Kidney (tissue), 14 donors: ENCODE measurements around the gene DIS3L2. TPM values are rescaled to one million over a fixed set of nuclear protein-coding genes. Genes with fewer than 3 reads are reported as not detected.

Experiments used
- DNase-seq, 5 donors: peaks; one replicate each; pipeline ENCODE4 v3.0.0-alpha.2; 2013 to 2020
- FAIRE-seq: peaks from 2 replicates; lab custom pipeline; 2012; peaks lifted over from hg19 to GRCh38; lab: Jason Lieb, UNC
- H3K27ac ChIP-seq, 2 donors: one replicate each; pipeline ENCODE4 v1.7.0; 2013; ENCODE audit warnings: low read depth in 2 of 2, low read length in 2 of 2, inconsistent platforms in 1 of 2
- H3K27me3 ChIP-seq: one replicate; pipeline ENCODE4 v1.7.1; 2013; ENCODE audit warnings: low read length, inconsistent platforms; ENCODE audit not compliant: control insufficient read depth, insufficient read depth
- H3K36me3 ChIP-seq, 3 donors: one replicate each; pipeline versions ENCODE4 v1.7.0 to v1.7.1; 2013; ENCODE audit warnings: low read length in 3 of 3, control low read depth in 1 of 3, inconsistent platforms in 1 of 3; ENCODE audit not compliant: insufficient read depth in 3 of 3, control insufficient read depth in 2 of 3
- H3K4me1 ChIP-seq, 3 donors: one replicate each; pipeline versions ENCODE4 v1.7.0 to v1.7.1; 2013; ENCODE audit warnings: low read length in 3 of 3, inconsistent platforms in 1 of 3, low read depth in 1 of 3; ENCODE audit not compliant: control insufficient read depth in 2 of 3, insufficient read depth in 2 of 3
- H3K4me3 ChIP-seq, 3 donors: one replicate each; pipeline versions ENCODE4 v1.7.0 to v1.8.1; 2013; ENCODE audit warnings: low read length in 3 of 3, control low read depth in 1 of 3, inconsistent platforms in 1 of 3
- H3K9ac ChIP-seq, 3 donors: one replicate each; pipeline versions ENCODE4 v1.7.0 to v1.7.1; 2013; ENCODE audit warnings: low read length in 3 of 3, control low read depth in 1 of 3, inconsistent platforms in 1 of 3
- H3K9me3 ChIP-seq, 3 donors: one replicate each; pipeline versions ENCODE4 v1.7.0 to v1.7.1; 2013; ENCODE audit warnings: low read length in 3 of 3, control low read depth in 1 of 3, inconsistent platforms in 1 of 3; ENCODE audit not compliant: control insufficient read depth in 2 of 3, insufficient read depth in 1 of 3
- CTCF ChIP-seq: IDR thresholded peaks from 3 replicates; pipeline ENCODE4 v1.5.1; 2012; ENCODE audit warnings: mild to moderate bottlenecking, moderate library complexity, borderline replicate concordance; ENCODE audit not compliant: insufficient read depth; ENCODE audit errors: extremely low read depth
- intact Hi-C: fragments of 100-400 bp; cut with DNase I; formaldehyde crosslinking; loops from one replicate; pipeline ENCODE4 v1.11.1; 2022
- polyA plus RNA-seq: library from polyadenylated mRNA; stranded (reverse); fragments of 350-450 nt; fragmentation: Illumina TruSeq; extraction: RNeasy Lipid Tissue Mini Kit (QIAGEN cat#74804); gene quantifications from one replicate; pipeline ENCODE4 v1.2.3, GENCODE V29; 2014; ENCODE audit warnings: low read depth, low replicate concordance; ENCODE audit not compliant: insufficient read depth
- total RNA-seq: library from RNA; stranded (reverse); fragmentation: NEBNext Ultra II Directional; extraction: Animal tissue kit (Norgen Biotek cat#: 25700); gene quantifications from one replicate; pipeline ENCODE4 v1.2.1, GENCODE V29; 2021
- donor health status: control.
- donor health status: control.
- donor health status: control.
- donor health status: control.
- donor health status: control.
- donor health status: DM: yes; HTN: yes; CAD: no.
- donor health status: Normal renal cell carcinoma (clear cell type).

The DIS3L2 gene
- total and polyA plus RNA-seq, 2 donors from 2014 or later = 12.3 to 47.7 TPM

DNA sequence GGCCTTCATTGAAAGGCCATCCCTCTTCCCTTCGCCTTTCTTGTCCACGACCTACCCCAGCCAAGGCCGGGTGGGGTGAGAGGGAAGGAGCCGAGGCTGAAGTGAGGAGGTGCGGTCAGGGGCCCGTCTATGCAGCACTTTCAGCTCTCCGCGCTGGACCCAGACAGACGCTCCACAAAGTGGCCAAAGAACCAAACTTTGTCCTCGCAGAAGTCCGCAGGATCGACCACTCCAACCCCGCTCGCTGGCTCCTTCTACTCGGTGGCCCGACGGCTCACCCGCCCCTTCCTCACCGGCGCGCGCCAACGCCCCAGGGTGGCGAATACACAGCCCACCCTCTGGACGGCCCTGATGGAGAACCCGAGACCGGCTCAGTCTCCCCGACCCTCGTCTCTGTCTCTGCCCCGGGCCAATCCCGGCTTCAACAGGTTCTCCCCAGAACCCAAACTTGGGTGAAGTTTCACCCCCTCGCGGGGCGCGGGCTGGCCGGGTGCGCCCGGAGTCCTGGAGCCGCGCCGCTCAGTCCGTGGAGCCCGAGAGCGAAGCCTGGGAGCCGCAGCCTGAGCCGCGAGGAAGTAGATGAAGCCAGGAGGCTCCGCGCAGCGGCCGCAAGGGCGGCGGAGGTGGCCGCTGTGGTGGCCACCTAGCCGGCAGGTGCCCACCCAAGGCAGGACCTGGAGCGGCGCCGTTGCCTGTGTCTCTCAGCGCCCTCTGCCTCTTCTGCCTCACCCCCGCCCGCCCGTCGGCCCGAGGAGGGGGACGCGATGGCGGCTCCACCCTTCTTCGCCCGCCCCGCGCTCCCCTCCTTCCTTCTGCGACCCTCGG lies 390.4 kb downstream of the DIS3L2 start:
- H3K36me3 ChIP-seq = no peaks in the 10 kb centered on the region
- H3K9me3 ChIP-seq = no peaks in the 10 kb centered on the region
- no peak overlapping the region for H3K9ac ChIP-seq
- peaks cover 0 to 4% (median 0%) of the 10 kb centered on the region in 3 donors for H3K4me1 ChIP-seq
- FAIRE-seq (no peak), DNase-seq (no peak)
- no peak for TF ChIP-seq CTCF
- peaks cover 25% of the 10 kb centered on the region for H3K27me3 ChIP-seq
- H3K27ac ChIP-seq = no peak overlapping the region
- no peak overlapping the region for H3K4me3 ChIP-seq
- intact Hi-C loops = no loop called here

DNA sequence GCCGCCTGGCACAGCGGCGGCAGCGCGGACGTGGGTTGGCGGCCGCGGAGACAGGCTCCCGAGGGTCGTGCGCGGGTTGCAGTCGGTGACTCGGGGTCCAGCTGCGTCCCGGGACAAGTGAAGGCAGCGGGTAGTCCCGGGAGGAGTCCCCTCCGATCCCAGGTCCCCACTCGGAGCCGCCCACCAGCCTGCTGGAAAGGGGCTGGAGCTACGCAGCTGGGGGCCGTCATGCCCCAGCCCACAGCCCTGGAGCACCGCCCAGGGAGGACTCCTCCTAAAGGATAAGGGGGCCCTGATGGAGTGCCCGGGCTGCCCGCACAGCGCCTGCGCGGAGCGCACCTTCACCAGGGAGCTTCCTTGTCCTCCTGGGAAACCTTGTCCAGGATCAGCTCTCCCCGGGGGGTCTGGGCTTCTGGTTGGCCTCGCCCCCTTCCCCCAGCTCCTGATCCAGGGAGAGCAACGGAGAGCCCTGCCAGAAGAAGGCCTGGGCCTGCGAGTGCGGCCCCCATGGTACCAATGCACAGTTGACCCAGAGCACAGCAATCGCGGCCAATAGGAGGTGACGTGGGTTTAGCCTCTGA lies 391.1 kb downstream of the DIS3L2 start:
- H3K4me3 ChIP-seq = no peak overlapping the region
- peaks cover 0 to 4% (median 0%) of the 10 kb centered on the region in 3 donors for H3K4me1 ChIP-seq
- no peaks in the 10 kb centered on the region for H3K36me3 ChIP-seq
- no peak overlapping the region for H3K9ac ChIP-seq
- H3K9me3 ChIP-seq = no peaks in the 10 kb centered on the region
- TF ChIP-seq CTCF = no peak
- H3K27me3 ChIP-seq = peaks cover 25% of the 10 kb centered on the region
- H3K27ac ChIP-seq = no peak overlapping the region
- FAIRE-seq = no peak
- peak in 1 of 5 donors; percentile 54 for DNase-seq
- intact Hi-C loops = no loop called here

DNA sequence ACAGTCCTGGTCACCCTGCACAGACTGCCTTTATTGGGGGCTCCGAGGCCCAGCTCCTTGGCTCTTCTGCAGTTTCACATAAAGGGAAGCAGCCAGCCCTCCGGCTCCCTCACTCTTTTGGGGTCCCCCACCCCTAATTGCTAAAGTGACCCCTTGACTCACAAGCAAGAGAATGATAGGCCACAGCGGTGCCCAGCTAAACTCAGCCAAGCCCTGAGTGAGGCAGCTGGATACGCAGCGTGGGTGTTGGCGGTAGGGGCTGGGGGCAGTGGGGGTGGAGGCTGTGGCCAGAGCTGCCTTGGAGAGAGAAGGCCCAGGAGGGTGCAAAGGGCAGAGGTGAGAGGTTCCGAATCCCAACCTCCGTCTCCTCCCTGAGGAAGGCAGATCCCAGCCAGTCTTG lies 391.6 kb downstream of the DIS3L2 start:
- Histone ChIP-seq H3K9ac (no peak overlapping the region), H3K4me1 (peaks cover 0 to 4% (median 0%) of the 10 kb centered on the region in 3 donors), H3K27ac (no peak overlapping the region), H3K9me3 (no peaks in the 10 kb centered on the region), H3K36me3 (no peaks in the 10 kb centered on the region), H3K4me3 (no peak overlapping the region), H3K27me3 (peaks cover 25% of the 10 kb centered on the region)
- TF ChIP-seq CTCF = no peak
- FAIRE-seq (no peak), DNase-seq (peak in 1 of 5 donors; percentile 61)
- intact Hi-C loops = no loop called here
